ENCODE data around the gene HCST.
"Not testable (repeated sequence)": the region's sequence is repeated elsewhere in the genome, so short reads cannot be mapped to it uniquely, and the experiment has no call there.

HCST gene

GRCh38 chr19:35888398-35888797, 13.9 kb upstream of the HCST start:
- no peak overlapping the region for H3K4me3 ChIP-seq (ENCODE audit: low read depth, low read length)
- no peak for DNase-seq (ENCODE audit: low read depth)
- no peak for TF ChIP-seq CTCF (IDR thresholded peaks at IDR 0.05; ENCODE audit: insufficient read depth, low read depth, low read length, missing control alignments)

- DNase-seq (ENCODE audit: low read depth): no peak
- no peak for TF ChIP-seq CTCF (IDR thresholded peaks at IDR 0.05; ENCODE audit: insufficient read depth, low read depth, low read length, missing control alignments)
- H3K4me3 ChIP-seq (ENCODE audit: low read depth, low read length): no peak overlapping the region
Measured at GRCh38 chr19:35889370-35890112, 12.8 kb upstream of the HCST start.

GRCh38 chr19:35890113-35890650, 12.1 kb upstream of the HCST start:
- DNase-seq (ENCODE audit: low read depth): no peak
- H3K4me3 ChIP-seq (ENCODE audit: low read depth, low read length): no peak overlapping the region
- no peak for TF ChIP-seq CTCF (IDR thresholded peaks at IDR 0.05; ENCODE audit: insufficient read depth, low read depth, low read length, missing control alignments)

GRCh38 chr19:35891819-35892218, 10.5 kb upstream of the HCST start:
- not testable (repeated sequence) for H3K4me3 ChIP-seq (ENCODE audit: low read depth, low read length); DNase-seq (ENCODE audit: low read depth)

- DNase-seq (ENCODE audit: low read depth): no peak
- TF ChIP-seq CTCF (IDR thresholded peaks at IDR 0.05; ENCODE audit: insufficient read depth, low read depth, low read length, missing control alignments): no peak
Measured at GRCh38 chr19:35894342-35894741, 8.0 kb upstream of the HCST start.

GRCh38 chr19:35895911-35896642, 6.3 kb upstream of the HCST start:
- TF ChIP-seq CTCF (IDR thresholded peaks at IDR 0.05; ENCODE audit: insufficient read depth, low read depth, low read length, missing control alignments): no peak
- DNase-seq (ENCODE audit: low read depth): no peak

More at GRCh38 chr19:35894342-35894741, 8.0 kb upstream of the HCST start:
- no peak overlapping the region for H3K4me3 ChIP-seq (ENCODE audit: low read depth, low read length)

GRCh38 chr19:35896643-35897040, 5.7 kb upstream of the HCST start:
- no peak for DNase-seq (ENCODE audit: low read depth)
- no peak overlapping the region for H3K4me3 ChIP-seq (ENCODE audit: low read depth, low read length)
- TF ChIP-seq CTCF (IDR thresholded peaks at IDR 0.05; ENCODE audit: insufficient read depth, low read depth, low read length, missing control alignments): no peak

More at GRCh38 chr19:35895911-35896642, 6.3 kb upstream of the HCST start:
- no peak overlapping the region for H3K4me3 ChIP-seq (ENCODE audit: low read depth, low read length)

Measured in GM12865 (cell line).